H9 (cell line): ENCODE results near the gene PARD6B. TPM values are rescaled to one million over a fixed set of nuclear protein-coding genes. Genes with fewer than 3 reads are reported as not detected.

Experiments
- DNase-seq: peaks from one replicate; pipeline ENCODE4 v3.0.0-alpha.2; 2017
- H2AFZ ChIP-seq: one replicate; pipeline ENCODE4 v1.6.1; 2013; ENCODE audit warnings: mild to moderate bottlenecking, low read length, control low read depth, moderate library complexity
- H2AK5ac ChIP-seq: 2 replicates; pipeline ENCODE4 v1.6.1; 2013; ENCODE audit warnings: low read length, control low read depth, mixed read lengths; ENCODE audit not compliant: insufficient read length
- H2BK120ac ChIP-seq: one replicate; pipeline ENCODE4 v1.6.1; 2013; ENCODE audit warnings: low read depth, mild to moderate bottlenecking, low read length, control low read depth, inconsistent platforms; ENCODE audit not compliant: poor library complexity, severe bottlenecking
- H2BK12ac ChIP-seq: 2 replicates; pipeline ENCODE4 v1.6.1; 2013; ENCODE audit warnings: low read length, control low read depth, mixed read lengths, low read depth; ENCODE audit not compliant: insufficient read length
- H2BK15ac ChIP-seq: 2 replicates; pipeline ENCODE4 v1.6.1; 2013; ENCODE audit warnings: low read depth, low read length, control low read depth
- H2BK20ac ChIP-seq: one replicate; pipeline ENCODE4 v1.6.1; 2013; ENCODE audit warnings: low read depth, mild to moderate bottlenecking, low read length, control low read depth, inconsistent platforms; ENCODE audit not compliant: poor library complexity, severe bottlenecking
- H2BK5ac ChIP-seq: 2 replicates; pipeline ENCODE4 v1.6.1; 2013; ENCODE audit warnings: low read length, control low read depth, mixed read lengths; ENCODE audit not compliant: insufficient read length
- H3K14ac ChIP-seq: 2 replicates; pipeline ENCODE4 v1.6.1; 2013; ENCODE audit warnings: low read length, control low read depth; ENCODE audit not compliant: insufficient read depth
- H3K18ac ChIP-seq: 2 replicates; pipeline ENCODE4 v1.6.1; 2013; ENCODE audit warnings: low read depth, mild to moderate bottlenecking, mixed read lengths, low read length, control low read depth; ENCODE audit not compliant: insufficient read length
- H3K23ac ChIP-seq: 2 replicates; pipeline ENCODE4 v1.6.1; 2013; ENCODE audit warnings: low read length, control low read depth, mixed read lengths, low read depth; ENCODE audit not compliant: insufficient read length
- H3K23me2 ChIP-seq: 2 replicates; pipeline ENCODE4 v1.6.1; 2013; ENCODE audit warnings: low read depth, mild to moderate bottlenecking, mixed read lengths, low read length, control low read depth; ENCODE audit not compliant: insufficient read length, poor library complexity, severe bottlenecking
- H3K27ac ChIP-seq: 2 replicates; pipeline ENCODE4 v1.5.1; 2013; ENCODE audit warnings: low read length, control low read depth, mixed read lengths, low read depth; ENCODE audit not compliant: insufficient read length
- H3K27me3 ChIP-seq: 2 replicates; pipeline ENCODE4 v1.6.1; 2013; ENCODE audit warnings: low read length, control low read depth, inconsistent platforms; ENCODE audit not compliant: insufficient read depth
- H3K4ac ChIP-seq: 2 replicates; pipeline ENCODE4 v1.6.1; 2013; ENCODE audit warnings: low read depth, mild to moderate bottlenecking, control low read depth, inconsistent platforms, low read length, moderate library complexity
- H3K4me1 ChIP-seq: 2 replicates; pipeline ENCODE4 v1.6.1; 2013; ENCODE audit warnings: low read length, control low read depth, inconsistent platforms; ENCODE audit not compliant: insufficient read depth
- H3K4me2 ChIP-seq: 2 replicates; pipeline ENCODE4 v1.6.1; 2013; ENCODE audit warnings: low read length, control low read depth, mixed read lengths; ENCODE audit not compliant: insufficient read length, insufficient read depth
- H3K56ac ChIP-seq: 2 replicates; pipeline ENCODE4 v1.6.1; 2013; ENCODE audit warnings: low read depth, mild to moderate bottlenecking, mixed read lengths, low read length, control low read depth; ENCODE audit not compliant: insufficient read length
- H3K79me1 ChIP-seq: 2 replicates; pipeline ENCODE4 v1.6.1; 2013; ENCODE audit warnings: low read depth, mild to moderate bottlenecking, moderate library complexity, low read length, control low read depth, inconsistent platforms; ENCODE audit not compliant: insufficient read depth, poor library complexity, severe bottlenecking
- H3K79me2 ChIP-seq: 2 replicates; pipeline ENCODE4 v1.6.1; 2013; ENCODE audit warnings: low read length, control low read depth, inconsistent platforms; ENCODE audit not compliant: insufficient read depth
- H3K9ac ChIP-seq: 2 replicates; pipeline ENCODE4 v1.6.1; 2013; ENCODE audit warnings: low read length, control low read depth, mixed read lengths; ENCODE audit not compliant: insufficient read length; ENCODE audit errors: extremely low read depth
- H3K9me3 ChIP-seq: one replicate; pipeline ENCODE4 v1.6.1; 2013; ENCODE audit warnings: low read depth, low read length, inconsistent platforms; ENCODE audit not compliant: control insufficient read depth
- H3T11ph ChIP-seq: one replicate; pipeline ENCODE4 v1.6.1; 2013; ENCODE audit warnings: mild to moderate bottlenecking, low read length, control low read depth, inconsistent platforms
- H4K20me1 ChIP-seq: one replicate; pipeline ENCODE4 v1.6.1; 2013; ENCODE audit not compliant: control insufficient read depth, insufficient read length, insufficient read depth
- H4K5ac ChIP-seq: 2 replicates; pipeline ENCODE4 v1.6.1; 2013; ENCODE audit warnings: low read depth, mild to moderate bottlenecking, mixed read lengths, low read length, control low read depth; ENCODE audit not compliant: insufficient read length
- H4K8ac ChIP-seq: replicated peaks from 2 replicates; pipeline ENCODE4 v1.6.1; 2013; ENCODE audit warnings: low read length, control low read depth, mixed read lengths, low read depth; ENCODE audit not compliant: insufficient read length
- H4K91ac ChIP-seq: 2 replicates; pipeline ENCODE4 v1.6.1; 2013; ENCODE audit warnings: low read depth, mild to moderate bottlenecking, moderate library complexity, mixed read lengths, low read length, control low read depth; ENCODE audit not compliant: insufficient read length
- H3K27ac Mint-ChIP-seq, 3 experiments: 2 replicates in 2 of 3; 3 replicates in 1 of 3; pipeline ENCODE4 v1.8.0; 2020 to 2021; ENCODE audit warnings: mixed read lengths in 3 of 3, mild to moderate bottlenecking in 1 of 3, moderate library complexity in 1 of 3
- H3K27me3 Mint-ChIP-seq: 2 replicates; pipeline ENCODE4 v1.8.0; 2021; ENCODE audit warnings: low read depth, mild to moderate bottlenecking, moderate library complexity, mixed read lengths
- H3K36me3 Mint-ChIP-seq, 3 experiments: 2 replicates in 2 of 3; 3 replicates in 1 of 3; pipeline ENCODE4 v1.8.0; 2020 to 2021; ENCODE audit warnings: low read depth in 3 of 3, mixed read lengths in 3 of 3; ENCODE audit not compliant: insufficient read depth in 1 of 3
- H3K4me1 Mint-ChIP-seq, 2 experiments: 2 replicates each; pipeline ENCODE4 v1.8.0; 2020; ENCODE audit warnings: mixed read lengths in 2 of 2
- H3K4me3 Mint-ChIP-seq, 2 experiments: 2 replicates in 1 of 2; 3 replicates in 1 of 2; pipeline ENCODE4 v1.8.0; 2020 to 2021; ENCODE audit warnings: mild to moderate bottlenecking in 2 of 2, mixed read lengths in 2 of 2, moderate library complexity in 1 of 2
- H3K9me3 Mint-ChIP-seq, 2 experiments: 2 replicates in 1 of 2; 3 replicates in 1 of 2; pipeline ENCODE4 v1.8.0; 2020; ENCODE audit warnings: mild to moderate bottlenecking in 2 of 2, mixed read lengths in 2 of 2, moderate library complexity in 1 of 2
- CTCF ChIP-seq: fragments of 200-600 bp; sonication (generic); conservative IDR thresholded peaks from 3 replicates; pipeline ENCODE4 v1.8.0; 2021; ENCODE audit warnings: antibody characterized with exemption, mild to moderate bottlenecking
- WGBS: extraction: QIAGEN DNeasy Blood & Tissue Kit; methylation state at CpG from one replicate; pipeline ENCODE4 v1.1.7; 2013; ENCODE audit warnings: missing lambda C conversion rate, low lambda C conversion rate, mixed read lengths; ENCODE audit not compliant: insufficient read length; ENCODE audit errors: extremely low coverage; 5-methylcytosine and 5-hydroxymethylcytosine counted together
- total RNA-seq: library from RNA; stranded (reverse); gene quantifications from 2 replicates; pipeline ENCODE4 v1.2.1, GENCODE V29; 2021

PARD6B gene
- total RNA-seq, 1 experiment from 2014 or later: 27.4 TPM

DNA sequence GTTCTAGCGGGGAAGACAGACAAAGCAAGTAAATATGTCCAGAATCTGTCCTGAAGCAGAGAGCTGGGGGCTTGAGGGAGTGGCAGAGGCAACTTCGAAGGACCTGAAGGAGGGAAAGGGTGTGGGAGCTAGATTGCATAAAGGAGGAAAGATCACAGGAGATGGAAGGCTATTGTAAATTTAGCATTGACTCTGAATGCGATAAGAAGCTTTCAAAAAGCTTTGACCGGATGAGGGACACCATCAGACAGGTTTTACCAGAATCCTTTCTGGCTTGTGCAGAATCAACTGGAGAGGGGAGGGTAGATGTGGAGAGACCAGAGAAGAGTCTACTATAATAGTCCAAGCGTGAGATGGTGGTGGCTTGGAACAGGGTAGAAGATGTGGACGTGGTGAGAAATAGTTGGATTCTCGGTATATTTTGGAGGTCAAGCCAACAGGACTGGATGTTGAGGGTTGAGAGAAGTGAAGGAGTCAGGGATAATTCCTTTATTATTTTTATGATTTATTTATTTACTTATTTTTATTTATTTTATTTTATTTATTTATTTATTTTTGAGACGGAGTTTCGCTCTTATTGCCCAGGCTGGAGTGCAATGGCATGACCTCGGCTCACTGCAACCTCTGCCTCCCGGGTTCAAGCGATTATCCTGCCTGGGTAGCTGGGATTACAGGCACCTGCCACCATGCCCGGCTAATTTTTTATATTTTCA lies 20.1 kb upstream of the PARD6B start:
- WGBS: no CpG with 5 or more reads among the region's 13 CpGs

More for the DNA sequence above, 20.1 kb upstream of the PARD6B start:
- H3K23ac ChIP-seq: no peak overlapping the region
- H4K8ac ChIP-seq: no peak overlapping the region
- Mint-ChIP-seq H3K27me3 (peaks cover 2% of the 10 kb centered on the region), H3K9me3 (no peaks in the 10 kb centered on the region), H3K4me1 (peaks cover 16 to 23% of the 10 kb centered on the region in 2 experiments), H3K4me3 (no peak overlapping the region), H3K36me3 (no peaks in the 10 kb centered on the region), H3K27ac (no peak overlapping the region)
- H3K23me2 ChIP-seq: no peaks in the 10 kb centered on the region
- no peak for DNase-seq
- H2BK15ac ChIP-seq: no peak overlapping the region
- no peak overlapping the region for H3K14ac ChIP-seq
- H3K9ac ChIP-seq: no peak overlapping the region
- H3K9me3 ChIP-seq: no peaks in the 10 kb centered on the region
- H3K4ac ChIP-seq: no peak overlapping the region
- H3K27me3 ChIP-seq: no peaks in the 10 kb centered on the region; the same call in 1 of the 2 replicates
- H4K91ac ChIP-seq: no peak overlapping the region
- H3T11ph ChIP-seq: no peak overlapping the region
- no peaks in the 10 kb centered on the region; the same call in 1 of the 2 replicates for H3K4me1 ChIP-seq
- H2BK5ac ChIP-seq: no peak overlapping the region
- no peak overlapping the region for H2AFZ ChIP-seq
- no peaks in the 10 kb centered on the region for H3K79me1 ChIP-seq
- no peak overlapping the region for H3K27ac ChIP-seq
- H2BK120ac ChIP-seq: no peak overlapping the region
- H3K4me2 ChIP-seq: no peak overlapping the region
- H4K20me1 ChIP-seq: no peaks in the 10 kb centered on the region
- no peak for TF ChIP-seq CTCF
- H3K56ac ChIP-seq: no peak overlapping the region
- no peak overlapping the region for H3K18ac ChIP-seq
- H2BK20ac ChIP-seq: no peak overlapping the region
- no peak overlapping the region for H2BK12ac ChIP-seq
- H2AK5ac ChIP-seq: no peak overlapping the region
- no peaks in the 10 kb centered on the region for H3K79me2 ChIP-seq
- H4K5ac ChIP-seq: no peak overlapping the region
